Aorta (tissue), 5 donors: Measurements from ENCODE around the gene TTLL8. TPM values are rescaled to one million over a fixed set of nuclear protein-coding genes. Genes with fewer than 3 reads are reported as not detected.
A peak's percentile ranks its signal among the peaks of the same experiment; 100 is the strongest.

Source experiments
- ATAC-seq: fragments of 200-7000 bp; cut with Tn5 transposase; one replicate; pipeline ENCODE4 v1.9.1; 2022; ENCODE audit warnings: moderate library complexity; ENCODE audit not compliant: low FRiP score
- DNase-seq, 2 donors: peaks; one replicate each; pipeline ENCODE4 v3.0.0-alpha.2; 2020
- H3K27ac ChIP-seq, 2 donors: one replicate each; pipeline ENCODE4 v1.5.1; 2013; ENCODE audit warnings: low read length in 2 of 2, mild to moderate bottlenecking in 2 of 2, moderate library complexity in 2 of 2, control low read depth in 1 of 2, inconsistent platforms in 1 of 2, low read depth in 1 of 2
- H3K27me3 ChIP-seq, 2 donors: one replicate each; pipeline ENCODE4 v1.6.1; 2013; ENCODE audit warnings: control low read depth in 1 of 2, low read length in 1 of 2, mild to moderate bottlenecking in 1 of 2, moderate library complexity in 1 of 2; ENCODE audit not compliant: insufficient read depth in 2 of 2, control insufficient read depth in 1 of 2
- H3K36me3 ChIP-seq, 2 donors: one replicate each; pipeline ENCODE4 v1.6.1; 2013; ENCODE audit warnings: control low read depth in 1 of 2, low read length in 1 of 2, mild to moderate bottlenecking in 1 of 2; ENCODE audit not compliant: insufficient read depth in 2 of 2, control insufficient read depth in 1 of 2
- H3K4me1 ChIP-seq, 2 donors: one replicate each; pipeline ENCODE4 v1.6.1; 2013; ENCODE audit warnings: low read length in 2 of 2, control low read depth in 1 of 2, mild to moderate bottlenecking in 1 of 2, moderate library complexity in 1 of 2; ENCODE audit not compliant: insufficient read depth in 2 of 2, control insufficient read depth in 1 of 2
- H3K4me3 ChIP-seq, 2 donors: one replicate each; pipeline ENCODE4 v1.5.1; 2013; ENCODE audit warnings: low read length in 2 of 2, control low read depth in 1 of 2, mild to moderate bottlenecking in 1 of 2
- H3K9me3 ChIP-seq: one replicate; pipeline ENCODE4 v1.6.1; 2013; ENCODE audit warnings: mild to moderate bottlenecking, low read length; ENCODE audit not compliant: control insufficient read depth
- WGBS, 2 donors: extraction: QIAGEN DNeasy Blood & Tissue Kit; methylation state at CpG; one replicate each; pipeline ENCODE4 v1.1.7; 2013; 5-methylcytosine and 5-hydroxymethylcytosine counted together
- intact Hi-C, 2 donors: fragments of 100-400 bp; cut with DNase I; formaldehyde crosslinking; loops; one replicate each; pipeline versions ENCODE4 v1.14.2 to v1.15.0; 2022
- polyA plus RNA-seq, 2 donors: library from polyadenylated mRNA; stranded (reverse); fragments of 200-250 nt; gene quantifications; one replicate each; pipeline ENCODE4 v1.2.3, GENCODE V29; 2013
- total RNA-seq, 2 donors: library from RNA; stranded (reverse); fragmentation: NEBNext Ultra II Directional; extraction: Animal tissue kit (Norgen Biotek cat#: 25700); gene quantifications; one replicate each; pipeline ENCODE4 v1.2.1, GENCODE V29; 2021
- donor health status: healthy with polysubstance abuse.
- donor health status: Bipolar disorder and iron deficiency.
- donor health status: DM: no; HTN: no; CAD: no.
- donor health status: DM: no; HTN: no; CAD: no.
- donor health status: DM: yes; HTN: yes; CAD: no.

Gene TTLL8
- total and polyA plus RNA-seq, 4 donors: not detected

DNA sequence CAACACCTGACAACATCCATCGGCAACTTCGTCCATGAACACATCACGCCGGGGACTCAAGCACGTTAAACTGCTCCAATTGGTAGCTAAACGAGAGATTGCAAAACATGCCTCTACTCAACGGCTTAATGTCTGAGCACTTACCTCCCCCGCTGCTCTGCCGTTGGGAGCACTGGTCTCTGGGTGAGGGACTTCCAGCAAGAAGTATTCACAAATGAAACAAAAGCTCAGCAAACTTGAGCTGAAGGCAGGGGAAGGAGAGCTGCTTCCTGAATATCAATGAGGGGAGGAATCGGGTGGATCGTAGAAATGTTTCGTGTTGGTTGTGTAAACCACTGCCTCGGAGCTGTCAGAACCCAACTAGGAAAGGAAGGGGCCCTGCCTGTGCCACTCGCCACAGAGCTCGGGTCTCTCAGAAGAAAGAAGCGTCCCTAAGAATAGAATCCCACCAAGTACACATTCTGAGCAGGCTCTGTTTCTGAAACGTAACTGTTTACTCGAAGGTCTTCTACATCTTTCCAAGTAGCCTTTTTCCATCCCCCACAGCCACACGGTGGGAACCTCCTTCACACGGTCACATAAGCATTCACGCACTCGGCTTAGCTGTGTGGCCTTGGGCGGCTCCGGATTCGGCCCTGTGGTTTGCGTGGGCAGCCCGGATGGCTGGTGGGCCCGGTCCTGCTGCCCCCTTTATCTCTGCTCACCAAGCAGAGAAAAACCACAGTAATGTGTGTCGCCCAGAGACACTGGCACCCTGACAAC, 27.3 kb upstream of the TTLL8 start, which contains the start of gene MLC1:
TSS of gene MLC1 (minus strand) at position 216 of the 762 bp plus-strand sequence. CDS start 524 bp downstream, outside the sequence.
- peaks cover 2% of the 10 kb centered on the region for H3K9me3 ChIP-seq
- intact Hi-C loops: no loop called here
- DNase-seq: peak in 1 of 2 donors; percentile 73
- no peaks in the 10 kb centered on the region for H3K36me3 ChIP-seq
- no peak within 1 kb of the TSS for H3K27ac ChIP-seq
- no peak for ATAC-seq
- 52 to 60% methylated on average over 29 of the region's 29 CpGs for WGBS, 2 donors
- no peak within 1 kb of the TSS for H3K4me3 ChIP-seq
- no peaks in the 10 kb centered on the region for H3K4me1 ChIP-seq
- H3K27me3 ChIP-seq: no peaks in the 10 kb centered on the region

DNA sequence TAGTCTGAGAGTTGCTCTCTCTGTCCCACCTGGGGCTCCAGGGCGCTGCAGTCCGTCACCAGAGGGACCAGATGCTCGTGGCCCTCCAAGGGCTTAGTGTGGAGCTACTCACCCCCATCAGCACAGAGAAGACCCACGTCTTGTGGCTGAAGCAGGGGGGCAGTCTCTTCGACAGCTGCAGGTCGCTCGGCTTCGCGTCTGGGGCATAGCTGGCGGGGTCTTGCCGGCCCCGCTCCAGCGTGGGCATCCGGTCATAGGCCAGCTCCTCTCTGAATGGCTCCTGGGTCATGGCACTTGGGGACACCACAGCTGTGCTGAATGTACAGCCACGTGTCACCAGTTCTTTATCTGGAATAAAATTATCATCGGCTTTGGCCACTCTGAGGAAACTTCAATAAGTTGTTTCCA, 26.5 kb upstream of the TTLL8 start:
- WGBS, 2 donors: 82 to 83% methylated on average over 16 of the region's 16 CpGs
- no peak overlapping the region for H3K27ac ChIP-seq
- intact Hi-C loops: no loop called here
- DNase-seq (peak in 1 of 2 donors; percentile 42), ATAC-seq (peak; percentile 11)
- H3K4me1 ChIP-seq: no peaks in the 10 kb centered on the region
- H3K4me3 ChIP-seq: no peak overlapping the region
- H3K27me3 ChIP-seq: no peaks in the 10 kb centered on the region
- H3K9me3 ChIP-seq: no peaks in the 10 kb centered on the region
- H3K36me3 ChIP-seq: no peaks in the 10 kb centered on the region

DNA sequence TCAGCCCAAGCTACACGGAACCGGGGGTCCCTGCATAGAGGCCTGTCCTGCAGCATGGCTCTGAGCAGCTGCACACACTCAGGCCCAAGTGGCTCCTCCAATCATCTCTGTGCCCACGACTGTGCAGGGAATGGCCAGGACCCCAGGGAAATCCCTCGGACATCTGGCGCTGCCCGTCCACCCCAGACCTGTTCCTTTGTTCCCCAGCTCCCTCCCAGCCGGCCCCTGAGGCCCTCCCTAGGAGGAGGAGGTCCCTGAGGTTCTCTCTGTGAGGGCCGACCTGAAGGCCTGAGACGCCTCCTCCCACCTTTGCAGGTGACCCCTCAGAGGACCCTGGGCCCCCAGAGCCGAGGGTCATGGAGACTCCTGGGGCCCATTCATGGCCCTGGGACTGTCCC, 26.0 kb upstream of the TTLL8 start:
- DNase-seq: peak in 1 of 2 donors; percentile 56
- no peak for ATAC-seq
- Histone ChIP-seq H3K9me3 (no peaks in the 10 kb centered on the region), H3K4me1 (no peaks in the 10 kb centered on the region), H3K36me3 (no peaks in the 10 kb centered on the region), H3K4me3 (no peak overlapping the region), H3K27ac (no peak overlapping the region), H3K27me3 (no peaks in the 10 kb centered on the region)
- 85 to 88% methylated on average over 10 of the region's 10 CpGs for WGBS, 2 donors
- intact Hi-C loops: no loop called here

DNA sequence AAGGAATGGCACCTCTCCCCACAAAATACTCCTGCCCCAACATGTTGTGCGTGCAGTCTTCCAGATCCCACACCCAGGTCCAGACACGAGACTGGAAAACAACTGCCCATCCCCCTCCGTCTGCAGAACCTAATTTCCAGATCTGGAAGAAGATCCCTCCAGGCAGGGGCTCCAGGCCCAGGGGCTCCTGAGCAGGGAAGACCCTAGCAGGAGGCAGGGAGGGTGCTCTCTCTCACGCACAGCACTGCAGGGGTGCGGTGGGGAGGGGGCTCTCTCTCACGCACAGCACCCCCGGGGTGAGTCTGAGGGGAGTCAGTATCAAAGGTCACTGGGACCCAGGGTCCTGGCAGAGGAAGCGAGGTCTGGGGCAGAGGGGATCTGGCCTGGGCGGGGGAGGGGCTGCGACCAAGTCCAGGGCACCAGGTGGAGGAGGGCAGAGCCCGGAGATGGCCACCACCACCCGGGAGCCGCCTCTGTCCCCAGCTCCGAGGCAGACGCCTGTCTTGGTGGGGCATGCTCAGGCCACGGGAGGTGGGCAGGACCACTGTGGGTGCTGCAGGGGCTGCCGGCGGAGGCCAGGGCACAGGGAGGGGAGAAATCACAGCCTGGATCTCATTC, 25.5 kb upstream of the TTLL8 start:
- Histone ChIP-seq H3K4me1 (no peaks in the 10 kb centered on the region), H3K27me3 (no peaks in the 10 kb centered on the region), H3K9me3 (no peaks in the 10 kb centered on the region), H3K27ac (no peak overlapping the region), H3K4me3 (no peak overlapping the region), H3K36me3 (no peaks in the 10 kb centered on the region)
- 80 to 83% methylated on average over 18 of the region's 18 CpGs for WGBS, 2 donors
- ATAC-seq: no peak
- intact Hi-C loops: no loop called here
- peak in 1 of 2 donors; percentile 61 for DNase-seq

DNA sequence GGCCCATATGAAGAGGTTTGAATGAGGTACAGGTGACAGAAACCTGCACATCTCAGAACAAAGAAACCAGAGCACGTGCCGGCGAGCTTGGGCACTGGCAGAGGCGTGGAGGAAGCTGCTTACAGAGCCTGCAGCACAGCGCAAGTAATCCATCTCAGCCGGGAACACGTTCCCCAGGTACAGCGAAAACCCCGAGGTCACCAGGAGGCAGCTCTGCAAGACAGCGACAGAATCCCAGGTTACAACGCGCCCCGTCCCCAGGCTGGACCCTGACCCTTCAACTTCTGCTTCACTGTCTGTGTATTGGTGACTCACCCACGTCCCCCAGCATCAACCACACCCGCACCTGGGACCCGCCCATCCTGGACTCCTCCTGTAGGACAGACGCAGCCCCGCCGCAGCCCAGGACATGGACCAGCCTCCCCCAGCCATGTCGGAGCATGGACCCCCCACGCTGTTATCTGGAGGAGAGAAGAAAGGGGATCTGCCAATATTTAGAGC, 24.9 kb upstream of the TTLL8 start:
- WGBS, 2 donors: 91 to 93% methylated on average over 21 of the region's 21 CpGs
- H3K27me3 ChIP-seq: no peaks in the 10 kb centered on the region
- H3K4me3 ChIP-seq: no peak overlapping the region
- H3K27ac ChIP-seq: no peak overlapping the region
- no peaks in the 10 kb centered on the region for H3K4me1 ChIP-seq
- no peaks in the 10 kb centered on the region for H3K36me3 ChIP-seq
- intact Hi-C loops: no loop called here
- no peaks in the 10 kb centered on the region for H3K9me3 ChIP-seq
- ATAC-seq: no peak
- peak in 1 of 2 donors; percentile 73 for DNase-seq

DNA sequence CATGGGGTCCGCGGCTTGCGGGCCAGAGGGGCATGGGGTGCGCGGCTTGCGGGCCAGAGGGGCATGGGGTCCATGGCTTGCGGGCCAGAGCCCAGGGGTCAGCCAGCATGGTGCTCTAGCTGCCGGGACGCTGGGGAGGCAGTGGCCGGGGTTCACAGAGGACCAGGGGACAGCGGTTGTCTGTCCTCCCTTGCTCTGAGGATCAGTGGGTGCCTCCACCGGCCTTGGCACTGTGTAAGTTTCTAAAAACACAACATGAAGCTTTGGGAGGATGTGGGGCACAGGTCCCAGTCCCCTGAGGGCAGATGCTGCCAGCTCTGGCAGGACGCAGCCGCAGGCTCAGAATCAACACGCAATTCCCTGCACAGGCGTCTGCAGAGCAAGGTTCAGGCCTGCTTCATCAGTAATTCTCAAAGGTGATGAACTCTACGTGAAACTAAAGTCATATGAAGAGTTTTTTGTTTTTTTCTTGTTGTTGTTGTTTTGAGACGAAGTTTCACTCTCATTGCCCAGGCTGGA, 24.2 kb upstream of the TTLL8 start:
- Histone ChIP-seq H3K9me3 (no peaks in the 10 kb centered on the region), H3K27ac (no peak overlapping the region), H3K4me1 (no peaks in the 10 kb centered on the region), H3K36me3 (no peaks in the 10 kb centered on the region), H3K27me3 (no peaks in the 10 kb centered on the region), H3K4me3 (no peak overlapping the region)
- no peak for ATAC-seq
- DNase-seq: peak in 1 of 2 donors; percentile 69
- WGBS, 2 donors: 66 to 69% methylated on average over 18 of the region's 18 CpGs
- intact Hi-C loops: no loop called here

DNA sequence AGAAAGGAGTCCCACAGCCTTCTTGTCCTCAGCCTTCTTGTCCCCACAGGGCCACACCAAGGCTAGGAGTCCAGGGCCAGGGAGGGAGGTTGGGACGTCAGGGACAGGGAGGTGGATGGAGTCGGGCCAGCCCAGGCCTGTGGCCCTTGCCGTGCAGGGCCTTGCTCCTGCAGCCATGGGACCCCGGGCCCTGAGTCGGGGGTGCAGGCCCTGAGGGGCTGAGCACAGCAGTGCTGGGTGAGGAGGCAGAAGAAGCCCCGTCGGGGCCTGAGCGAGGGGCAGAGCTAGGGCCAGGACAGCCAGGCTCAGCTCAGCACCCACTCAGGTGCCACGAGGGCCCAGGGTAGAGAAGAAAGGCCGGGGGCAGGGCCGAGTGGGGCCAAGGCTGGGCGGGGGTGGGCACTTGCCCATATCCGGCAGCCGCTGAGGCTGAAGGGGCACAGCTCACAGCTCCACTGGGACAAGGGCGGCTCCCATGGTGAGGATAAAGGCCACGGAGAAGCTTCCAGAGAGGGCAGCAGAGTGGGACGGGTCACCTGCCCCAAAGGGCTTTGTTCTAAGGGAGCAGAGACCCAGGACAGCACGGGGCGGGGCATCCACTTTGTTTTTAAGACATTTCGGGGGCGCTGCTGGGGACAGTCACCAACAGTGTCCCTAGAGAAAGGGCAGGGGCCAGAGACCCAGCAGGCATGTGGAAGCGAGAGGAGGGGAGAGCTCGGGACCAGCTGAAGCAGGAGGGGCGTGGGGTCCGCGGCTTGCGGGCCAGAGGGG, 23.5 kb upstream of the TTLL8 start:
- ATAC-seq: no peak
- Histone ChIP-seq H3K27ac (no peak overlapping the region), H3K27me3 (no peaks in the 10 kb centered on the region), H3K4me1 (no peaks in the 10 kb centered on the region), H3K9me3 (no peaks in the 10 kb centered on the region), H3K36me3 (no peaks in the 10 kb centered on the region), H3K4me3 (no peak overlapping the region)
- 93 to 94% methylated on average over 27 of the region's 27 CpGs for WGBS, 2 donors
- DNase-seq: peak in 1 of 2 donors; percentile 64
- intact Hi-C loops: no loop called here

DNA sequence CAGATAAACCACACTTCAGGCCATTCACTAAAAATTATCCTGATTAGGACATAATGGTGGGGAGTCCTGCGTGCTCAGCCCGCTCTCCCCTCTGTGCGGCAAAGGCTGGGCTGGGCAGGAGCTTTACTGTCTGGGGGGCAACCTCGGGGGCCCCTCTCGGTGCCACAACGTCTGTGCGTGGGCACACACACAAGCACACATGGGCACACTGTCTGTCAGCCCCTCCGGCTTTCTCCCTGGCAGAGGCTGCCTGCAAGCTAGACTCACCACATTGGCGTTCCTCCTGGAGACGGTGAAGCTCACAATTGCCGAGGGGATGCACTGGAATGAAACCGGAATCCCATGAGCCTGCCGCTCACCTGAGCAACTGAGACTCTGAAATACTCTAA, 22.0 kb upstream of the TTLL8 start:
- Histone ChIP-seq H3K9me3 (no peaks in the 10 kb centered on the region), H3K36me3 (no peaks in the 10 kb centered on the region), H3K27ac (no peak overlapping the region), H3K4me3 (no peak overlapping the region), H3K27me3 (no peaks in the 10 kb centered on the region), H3K4me1 (no peaks in the 10 kb centered on the region)
- intact Hi-C loops: no loop called here
- ATAC-seq (no peak), DNase-seq (peak in 1 of 2 donors; percentile 58)
- 79 to 84% methylated on average over 13 of the region's 13 CpGs for WGBS, 2 donors
